Measurements from ENCODE around the gene CIB4.

CIB4 gene

GRCh38 chr2:26540306-26540705 lies 100.9 kb downstream of the CIB4 start:
- H3K36me3 ChIP-seq (ENCODE audit: control insufficient read depth, insufficient read depth, low read length), result no peaks in the 10 kb centered on the region
- no peak overlapping the region for H3K27ac ChIP-seq (ENCODE audit: low read depth, low read length)
- H3K27me3 ChIP-seq (ENCODE audit: control insufficient read depth, insufficient read depth, low read length), result no peaks in the 10 kb centered on the region
- H3K4me3 ChIP-seq (ENCODE audit: low read depth, low read length), result no peak overlapping the region
- no peaks in the 10 kb centered on the region for H3K9me3 ChIP-seq (ENCODE audit: control insufficient read depth, insufficient read depth, low read length)
- H3K4me1 ChIP-seq (ENCODE audit: control insufficient read depth, insufficient read depth, low read length), result peaks cover 13% of the 10 kb centered on the region
- H3K9ac ChIP-seq (ENCODE audit: low read depth, low read length), result no peak overlapping the region

GRCh38 chr2:26537826-26538475 lies 103.2 kb downstream of the CIB4 start:
- H3K4me3 ChIP-seq (ENCODE audit: low read depth, low read length), result no peak overlapping the region
- H3K36me3 ChIP-seq (ENCODE audit: control insufficient read depth, insufficient read depth, low read length), result no peaks in the 10 kb centered on the region
- H3K9me3 ChIP-seq (ENCODE audit: control insufficient read depth, insufficient read depth, low read length), result no peaks in the 10 kb centered on the region
- no peak overlapping the region for H3K9ac ChIP-seq (ENCODE audit: low read depth, low read length)
- no peaks in the 10 kb centered on the region for H3K27me3 ChIP-seq (ENCODE audit: control insufficient read depth, insufficient read depth, low read length)
- peaks cover 13% of the 10 kb centered on the region for H3K4me1 ChIP-seq (ENCODE audit: control insufficient read depth, insufficient read depth, low read length)
- H3K27ac ChIP-seq (ENCODE audit: low read depth, low read length), result no peak overlapping the region

GRCh38 chr2:26537069-26537825 lies 103.9 kb downstream of the CIB4 start:
- Histone ChIP-seq H3K9me3 (ENCODE audit: control insufficient read depth, insufficient read depth, low read length) (no peaks in the 10 kb centered on the region), H3K4me3 (ENCODE audit: low read depth, low read length) (no peak overlapping the region), H3K27ac (ENCODE audit: low read depth, low read length) (no peak overlapping the region), H3K36me3 (ENCODE audit: control insufficient read depth, insufficient read depth, low read length) (no peaks in the 10 kb centered on the region), H3K27me3 (ENCODE audit: control insufficient read depth, insufficient read depth, low read length) (no peaks in the 10 kb centered on the region), H3K4me1 (ENCODE audit: control insufficient read depth, insufficient read depth, low read length) (peaks cover 13% of the 10 kb centered on the region), H3K9ac (ENCODE audit: low read depth, low read length) (no peak overlapping the region)

GRCh38 chr2:26536371-26537068 lies 104.6 kb downstream of the CIB4 start:
- peaks cover 13% of the 10 kb centered on the region for H3K4me1 ChIP-seq (ENCODE audit: control insufficient read depth, insufficient read depth, low read length)
- no peaks in the 10 kb centered on the region for H3K36me3 ChIP-seq (ENCODE audit: control insufficient read depth, insufficient read depth, low read length)
- no peaks in the 10 kb centered on the region for H3K9me3 ChIP-seq (ENCODE audit: control insufficient read depth, insufficient read depth, low read length)
- no peak overlapping the region for H3K4me3 ChIP-seq (ENCODE audit: low read depth, low read length)
- H3K27ac ChIP-seq (ENCODE audit: low read depth, low read length), result no peak overlapping the region
- no peak overlapping the region for H3K9ac ChIP-seq (ENCODE audit: low read depth, low read length)
- no peaks in the 10 kb centered on the region for H3K27me3 ChIP-seq (ENCODE audit: control insufficient read depth, insufficient read depth, low read length)

- no peak overlapping the region for H3K27ac ChIP-seq (ENCODE audit: low read depth, low read length)
- no peaks in the 10 kb centered on the region for H3K36me3 ChIP-seq (ENCODE audit: control insufficient read depth, insufficient read depth, low read length)
- H3K4me1 ChIP-seq (ENCODE audit: control insufficient read depth, insufficient read depth, low read length), result peaks cover 5% of the 10 kb centered on the region
- no peak overlapping the region for H3K9ac ChIP-seq (ENCODE audit: low read depth, low read length)
- H3K4me3 ChIP-seq (ENCODE audit: low read depth, low read length), result no peak overlapping the region
- no peaks in the 10 kb centered on the region for H3K27me3 ChIP-seq (ENCODE audit: control insufficient read depth, insufficient read depth, low read length)
- H3K9me3 ChIP-seq (ENCODE audit: control insufficient read depth, insufficient read depth, low read length), result no peaks in the 10 kb centered on the region
Measured at GRCh38 chr2:26535663-26536275, 105.4 kb downstream of the CIB4 start.

GRCh38 chr2:26534865-26535662 lies 106.1 kb downstream of the CIB4 start:
- Histone ChIP-seq H3K36me3 (ENCODE audit: control insufficient read depth, insufficient read depth, low read length) (no peaks in the 10 kb centered on the region), H3K9me3 (ENCODE audit: control insufficient read depth, insufficient read depth, low read length) (no peaks in the 10 kb centered on the region), H3K27me3 (ENCODE audit: control insufficient read depth, insufficient read depth, low read length) (no peaks in the 10 kb centered on the region), H3K9ac (ENCODE audit: low read depth, low read length) (no peak overlapping the region), H3K4me3 (ENCODE audit: low read depth, low read length) (no peak overlapping the region), H3K4me1 (ENCODE audit: control insufficient read depth, insufficient read depth, low read length) (no peaks in the 10 kb centered on the region), H3K27ac (ENCODE audit: low read depth, low read length) (no peak overlapping the region)

- H3K27ac ChIP-seq (ENCODE audit: low read depth, low read length), result no peak overlapping the region
- no peaks in the 10 kb centered on the region for H3K27me3 ChIP-seq (ENCODE audit: control insufficient read depth, insufficient read depth, low read length)
- H3K4me1 ChIP-seq (ENCODE audit: control insufficient read depth, insufficient read depth, low read length), result no peaks in the 10 kb centered on the region
- no peaks in the 10 kb centered on the region for H3K36me3 ChIP-seq (ENCODE audit: control insufficient read depth, insufficient read depth, low read length)
- H3K9ac ChIP-seq (ENCODE audit: low read depth, low read length), result no peak overlapping the region
- no peaks in the 10 kb centered on the region for H3K9me3 ChIP-seq (ENCODE audit: control insufficient read depth, insufficient read depth, low read length)
- H3K4me3 ChIP-seq (ENCODE audit: low read depth, low read length), result no peak overlapping the region
Measured at GRCh38 chr2:26534098-26534864, 106.9 kb downstream of the CIB4 start.

GRCh38 chr2:26533661-26534060 lies 107.5 kb downstream of the CIB4 start:
- Histone ChIP-seq H3K9me3 (ENCODE audit: control insufficient read depth, insufficient read depth, low read length) (no peaks in the 10 kb centered on the region), H3K4me3 (ENCODE audit: low read depth, low read length) (no peak overlapping the region), H3K9ac (ENCODE audit: low read depth, low read length) (no peak overlapping the region), H3K4me1 (ENCODE audit: control insufficient read depth, insufficient read depth, low read length) (no peaks in the 10 kb centered on the region), H3K27ac (ENCODE audit: low read depth, low read length) (no peak overlapping the region), H3K27me3 (ENCODE audit: control insufficient read depth, insufficient read depth, low read length) (no peaks in the 10 kb centered on the region), H3K36me3 (ENCODE audit: control insufficient read depth, insufficient read depth, low read length) (no peaks in the 10 kb centered on the region)

GRCh38 chr2:26532301-26533250 lies 108.6 kb downstream of the CIB4 start:
- Histone ChIP-seq H3K27ac (ENCODE audit: low read depth, low read length) (no peak overlapping the region), H3K36me3 (ENCODE audit: control insufficient read depth, insufficient read depth, low read length) (no peaks in the 10 kb centered on the region), H3K4me1 (ENCODE audit: control insufficient read depth, insufficient read depth, low read length) (no peaks in the 10 kb centered on the region), H3K9me3 (ENCODE audit: control insufficient read depth, insufficient read depth, low read length) (no peaks in the 10 kb centered on the region), H3K27me3 (ENCODE audit: control insufficient read depth, insufficient read depth, low read length) (no peaks in the 10 kb centered on the region), H3K9ac (ENCODE audit: low read depth, low read length) (no peak overlapping the region), H3K4me3 (ENCODE audit: low read depth, low read length) (no peak overlapping the region)
